Stimulated activated naive CD4-positive, alpha-beta T cell treated with Interleukin-2 at 50 U/mL for 16 hours (primary cell): ENCODE measurements around the gene ARRDC3.
"Not testable (repeated sequence)": the region's sequence is repeated elsewhere in the genome, so short reads cannot be mapped to it uniquely, and the experiment has no call there.

Source experiments
- DNase-seq: peaks from one replicate; lab custom pipeline; 2025; lab: John Stamatoyannopoulos, UW

ARRDC3 gene

GRCh38 chr5:91359962-91360609 lies 23.0 kb downstream of the ARRDC3 start:
- DNase-seq = no peak

- no peak for DNase-seq
Observed at GRCh38 chr5:91357806-91358205, 25.3 kb downstream of the ARRDC3 start.

GRCh38 chr5:91357012-91357634 lies 26.0 kb downstream of the ARRDC3 start:
- no peak for DNase-seq

DNA sequence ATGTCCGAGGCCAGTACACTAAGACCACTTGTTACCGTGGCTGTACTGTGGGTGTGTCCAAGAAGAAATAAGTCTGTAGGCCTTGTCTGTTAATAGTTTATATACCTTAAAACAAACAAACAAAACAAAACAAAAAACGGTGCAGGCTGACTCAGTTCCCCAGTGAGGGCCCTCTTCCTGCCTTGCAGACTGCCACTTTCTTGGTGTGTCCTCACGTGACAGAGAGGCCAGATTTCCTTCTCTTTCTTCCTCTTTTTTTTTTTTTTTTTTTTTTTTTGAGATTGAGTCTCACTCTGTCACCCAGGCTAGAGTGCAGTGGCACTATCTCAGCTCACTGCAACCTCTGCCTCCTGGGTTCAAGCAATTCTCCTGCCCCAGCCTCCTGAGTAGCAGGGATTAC lies 28.2 kb downstream of the ARRDC3 start:
- DNase-seq = not testable (repeated sequence)

GRCh38 chr5:91352831-91353695 lies 30.1 kb downstream of the ARRDC3 start:
- DNase-seq = no peak

GRCh38 chr5:91345461-91345860 lies 37.7 kb downstream of the ARRDC3 start:
- DNase-seq = no peak

- not testable (repeated sequence) for DNase-seq
Observed at GRCh38 chr5:91344661-91345200, 38.4 kb downstream of the ARRDC3 start.

- DNase-seq = no peak
Observed at GRCh38 chr5:91343916-91344315, 39.2 kb downstream of the ARRDC3 start.

- not testable (repeated sequence) for DNase-seq
Observed at GRCh38 chr5:91342931-91343330, 40.2 kb downstream of the ARRDC3 start.

GRCh38 chr5:91341154-91341553 lies 42.0 kb downstream of the ARRDC3 start:
- no peak for DNase-seq

GRCh38 chr5:91340532-91340931 lies 42.6 kb downstream of the ARRDC3 start:
- no peak for DNase-seq

- no peak for DNase-seq
Observed at GRCh38 chr5:91339063-91339705, 43.9 kb downstream of the ARRDC3 start.

GRCh38 chr5:91332267-91333045 lies 50.7 kb downstream of the ARRDC3 start:
- DNase-seq = no peak

- no peak for DNase-seq
Observed at GRCh38 chr5:91331705-91332104, 51.4 kb downstream of the ARRDC3 start.

DNA sequence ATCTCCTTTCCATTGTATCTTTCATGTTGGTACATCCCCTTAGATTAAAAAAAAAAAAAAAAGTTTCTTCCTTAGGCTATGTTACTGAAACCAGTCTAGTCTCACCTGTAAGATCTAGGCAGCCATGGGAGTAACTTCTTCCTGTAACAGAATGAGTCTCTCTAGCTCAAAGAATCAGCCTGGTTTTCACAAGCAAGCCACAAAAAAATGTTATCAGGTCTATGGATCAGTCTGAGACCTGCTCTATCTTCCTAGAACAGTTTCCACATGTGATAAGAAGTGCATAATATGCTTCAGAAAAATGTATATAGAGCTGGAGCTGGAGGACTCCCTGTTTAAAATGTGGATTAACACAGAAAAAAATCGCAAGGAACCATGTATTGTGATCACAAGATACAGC lies 53.8 kb downstream of the ARRDC3 start:
- no peak for DNase-seq

- DNase-seq = no peak
Observed at GRCh38 chr5:91328743-91329142, 54.4 kb downstream of the ARRDC3 start.

DNA sequence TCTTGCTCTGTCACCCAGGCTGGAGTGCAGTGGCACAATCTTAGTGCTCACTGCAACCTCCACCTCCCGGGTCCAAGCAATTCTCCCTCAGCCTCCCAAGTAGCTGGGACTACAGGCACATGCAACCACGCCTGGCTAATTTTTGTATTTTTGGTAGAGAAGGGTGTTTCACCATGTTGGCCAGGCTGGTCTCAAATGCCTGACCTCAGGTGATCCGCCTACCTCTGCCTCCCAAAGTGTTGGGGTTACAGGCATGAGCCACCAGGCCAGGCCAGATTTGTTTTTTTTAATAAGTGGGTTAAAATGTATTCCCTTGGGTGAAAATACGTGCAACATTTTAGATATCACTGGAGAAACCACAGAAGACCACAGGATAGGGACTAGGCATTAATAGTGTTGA lies 60.1 kb downstream of the ARRDC3 start:
- DNase-seq = not testable (repeated sequence)

DNA sequence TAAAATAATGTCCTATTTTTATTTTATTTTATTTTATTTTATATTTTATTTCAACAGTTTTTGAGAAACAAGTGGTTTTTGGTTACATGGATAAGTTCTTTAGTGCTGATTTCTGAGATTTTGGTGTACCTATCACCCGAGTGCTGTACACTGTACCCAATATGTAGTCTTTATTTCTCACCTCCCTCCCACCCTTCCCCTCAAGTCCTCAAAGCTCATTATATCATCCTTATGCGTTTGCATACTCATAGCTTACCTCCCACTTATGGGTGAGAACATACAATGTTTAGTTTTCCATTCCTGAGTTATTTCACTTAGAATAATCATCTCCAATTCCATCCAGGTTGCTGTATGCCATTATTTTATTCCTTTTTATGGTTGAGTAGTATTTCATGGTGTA lies 63.5 kb downstream of the ARRDC3 start:
- no peak for DNase-seq

DNA sequence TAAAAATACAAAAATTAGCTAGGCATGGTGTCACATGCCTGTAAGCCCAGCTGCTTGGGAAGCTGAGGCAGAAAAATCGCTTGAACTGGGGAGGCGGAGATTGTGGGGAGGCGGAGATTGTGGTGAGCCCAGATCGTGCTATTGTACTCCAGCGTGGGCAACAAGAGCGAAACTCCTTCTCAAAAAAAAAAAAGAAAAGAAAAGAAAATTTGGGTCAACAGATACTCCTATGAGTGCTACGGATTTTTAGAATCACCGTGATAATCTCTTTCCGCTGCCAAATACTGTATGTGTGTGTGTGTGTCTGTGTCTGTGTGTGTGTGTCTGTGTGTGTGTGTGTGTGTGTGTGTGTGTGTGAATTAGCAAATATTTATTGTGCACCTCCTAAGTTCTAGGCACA lies 64.4 kb downstream of the ARRDC3 start:
- peak; percentile 66 for DNase-seq
